ENCODE data around the gene ANO2. TPM values are rescaled to one million over a fixed set of nuclear protein-coding genes. Genes with fewer than 3 reads are reported as not detected.

The ANO2 gene
- not detected for total RNA-seq

DNA sequence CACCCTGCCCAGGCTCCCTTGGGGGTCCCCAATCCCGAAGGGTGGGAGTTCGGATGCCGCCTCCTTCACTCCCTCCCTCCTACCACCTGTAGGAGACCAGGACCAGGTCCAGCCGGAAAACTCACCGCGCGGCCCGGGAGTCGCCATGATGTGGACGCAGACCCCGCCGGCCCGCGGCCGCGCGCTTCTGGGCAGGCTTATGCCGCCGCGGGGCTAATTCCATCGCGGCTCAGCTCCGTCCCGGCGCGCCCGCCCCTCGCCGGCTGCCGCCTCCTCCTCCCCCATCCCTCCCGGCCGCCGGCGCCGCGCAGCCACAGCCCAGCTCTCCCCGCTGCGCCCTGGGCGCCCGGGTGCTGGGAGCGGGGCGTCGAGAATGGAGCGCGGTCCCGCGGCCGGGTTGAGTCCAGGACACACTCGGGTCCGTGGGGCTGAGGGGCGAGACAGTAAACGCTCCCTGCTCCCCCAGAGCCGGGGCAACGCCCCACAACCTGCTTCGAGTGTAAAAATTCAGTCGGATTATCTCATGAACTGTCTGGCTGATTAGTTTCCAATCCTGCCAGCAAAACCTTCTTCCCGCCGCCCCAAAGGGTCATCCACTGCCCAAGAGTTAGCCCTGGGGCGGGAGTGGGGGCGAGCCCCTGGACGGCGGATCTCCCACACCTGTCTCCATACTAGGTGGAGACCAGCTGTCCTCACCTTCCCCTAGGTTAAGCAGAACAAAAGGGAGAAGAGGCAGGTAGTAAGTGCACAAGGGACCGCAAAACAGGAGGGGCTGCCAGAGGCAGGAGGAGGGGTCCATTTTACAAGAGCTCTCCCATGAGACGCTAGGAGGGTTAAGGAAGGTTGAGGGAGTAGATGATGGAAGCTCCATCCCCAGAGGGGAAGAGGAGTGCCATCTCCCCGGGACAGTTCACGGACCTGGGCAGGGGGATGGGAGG is at the start of gene ANO2:
Gene ANO2, minus strand, starts transcription at position 189 of the 938 bp plus-strand sequence. Its CDS starts 42 bp downstream, at position 147.
- peaks cover 4% of the 10 kb centered on the region for H3K4me1 Mint-ChIP-seq
- DNase-seq: peak; percentile 5
- peaks cover 76% of the 10 kb centered on the region for H3K27me3 Mint-ChIP-seq
- no peaks in the 10 kb centered on the region for H3K9me3 Mint-ChIP-seq
- H3K4me3 Mint-ChIP-seq: peak within 1 kb of the TSS; percentile 35
- no peaks in the 10 kb centered on the region for H3K36me3 Mint-ChIP-seq
- no peak within 1 kb of the TSS for H3K27ac Mint-ChIP-seq

DNA sequence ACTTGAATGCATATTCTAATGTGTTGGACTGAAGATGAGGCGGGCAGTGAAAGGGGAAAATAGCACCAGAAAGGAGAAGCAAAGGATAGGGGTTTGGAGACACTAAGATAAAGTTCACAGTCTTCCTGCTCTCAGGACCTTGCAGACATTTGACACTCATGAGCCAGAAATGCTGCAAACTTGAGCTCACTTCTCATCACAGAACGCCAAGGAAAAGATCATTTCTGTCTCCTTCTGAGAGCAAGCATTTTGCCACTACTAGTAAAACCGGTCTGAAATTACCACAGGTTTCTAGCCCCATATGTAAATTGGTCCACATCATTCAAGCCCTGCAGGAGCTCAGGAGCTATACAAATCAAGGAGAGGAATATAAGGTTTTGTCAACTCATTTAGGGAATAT is 44.6 kb upstream of the ANO2 start:
- H3K27me3 Mint-ChIP-seq: no peaks in the 10 kb centered on the region

DNA sequence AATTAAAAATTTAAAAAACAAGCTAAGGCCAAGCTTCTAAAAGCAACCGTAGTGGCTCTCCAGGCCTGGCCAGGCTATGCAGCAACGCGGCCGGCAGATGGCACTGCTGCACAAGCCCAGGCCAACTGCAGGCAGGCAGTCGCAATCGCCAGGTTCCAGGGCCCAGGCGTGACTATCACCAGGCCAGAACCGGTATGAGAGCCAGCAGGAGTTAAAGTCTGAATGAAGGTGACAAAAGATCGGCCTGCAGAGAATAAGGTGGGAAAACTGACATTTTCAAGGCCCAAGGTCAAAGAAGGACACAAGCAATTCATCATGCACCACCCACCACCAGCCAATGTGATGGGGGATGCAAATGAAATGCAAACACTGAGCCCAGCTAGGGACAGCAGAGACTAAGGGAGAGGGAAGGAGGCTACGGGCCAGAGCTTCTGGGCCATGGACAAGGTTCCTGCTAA is 43.6 kb upstream of the ANO2 start:
- Mint-ChIP-seq H3K4me1 (peaks cover 2% of the 10 kb centered on the region), H3K9me3 (no peaks in the 10 kb centered on the region), H3K27me3 (no peaks in the 10 kb centered on the region), H3K4me3 (no peak overlapping the region), H3K27ac (no peak overlapping the region), H3K36me3 (no peaks in the 10 kb centered on the region)
- DNase-seq: peak; percentile 77

More for the DNA sequence above, 44.6 kb upstream of the ANO2 start:
- H3K9me3 Mint-ChIP-seq: no peaks in the 10 kb centered on the region
- no peaks in the 10 kb centered on the region for H3K36me3 Mint-ChIP-seq
- DNase-seq: no peak
- peaks cover 2% of the 10 kb centered on the region for H3K4me1 Mint-ChIP-seq
- no peak overlapping the region for H3K27ac Mint-ChIP-seq
- no peak overlapping the region for H3K4me3 Mint-ChIP-seq

DNA sequence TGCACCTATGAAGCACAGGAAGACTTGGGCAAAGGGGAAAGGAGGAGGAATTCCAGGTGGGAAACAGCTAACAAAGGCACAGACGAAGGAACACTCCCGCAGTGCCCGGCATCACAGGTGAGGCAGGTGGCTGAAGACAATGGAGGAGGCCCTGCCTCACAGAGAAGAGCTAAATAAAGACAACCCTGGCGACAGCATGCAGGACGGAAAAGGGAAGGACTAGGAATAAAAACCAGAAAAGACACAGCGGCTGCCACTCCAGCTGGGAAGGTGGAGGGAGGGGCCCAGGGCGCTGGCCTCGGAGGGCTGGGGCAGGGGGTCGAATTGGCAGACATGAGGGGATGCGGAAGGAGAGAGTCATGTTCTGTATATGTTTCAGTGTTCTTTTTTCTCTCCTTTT is 43.0 kb upstream of the ANO2 start:
- H3K4me1 Mint-ChIP-seq: peaks cover 2% of the 10 kb centered on the region
- H3K36me3 Mint-ChIP-seq: no peaks in the 10 kb centered on the region
- DNase-seq: no peak
- no peaks in the 10 kb centered on the region for H3K9me3 Mint-ChIP-seq
- no peaks in the 10 kb centered on the region for H3K27me3 Mint-ChIP-seq
- no peak overlapping the region for H3K27ac Mint-ChIP-seq
- no peak overlapping the region for H3K4me3 Mint-ChIP-seq

DNA sequence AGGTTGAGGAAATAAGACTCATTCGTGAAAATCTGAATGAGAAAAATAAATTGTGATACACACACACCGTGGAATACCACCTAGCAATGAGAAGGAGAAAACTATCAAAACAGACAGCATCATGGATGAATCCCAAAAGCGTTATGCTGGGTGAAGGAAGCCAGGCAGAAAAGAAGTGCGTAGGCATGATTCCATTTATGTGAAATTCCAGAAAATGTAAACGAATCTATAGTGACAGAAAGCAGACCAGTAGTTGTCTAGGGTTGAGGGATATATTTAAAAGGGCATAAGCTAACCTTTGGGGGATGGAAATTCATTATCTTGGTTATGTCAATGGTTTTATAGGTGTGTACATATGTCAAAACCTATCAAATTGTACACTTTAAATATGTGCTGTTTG is 42.5 kb upstream of the ANO2 start:
- Mint-ChIP-seq H3K27me3 (no peaks in the 10 kb centered on the region), H3K27ac (no peak overlapping the region), H3K4me1 (peaks cover 2% of the 10 kb centered on the region), H3K9me3 (no peaks in the 10 kb centered on the region), H3K36me3 (no peaks in the 10 kb centered on the region), H3K4me3 (no peak overlapping the region)
- no peak for DNase-seq

DNA sequence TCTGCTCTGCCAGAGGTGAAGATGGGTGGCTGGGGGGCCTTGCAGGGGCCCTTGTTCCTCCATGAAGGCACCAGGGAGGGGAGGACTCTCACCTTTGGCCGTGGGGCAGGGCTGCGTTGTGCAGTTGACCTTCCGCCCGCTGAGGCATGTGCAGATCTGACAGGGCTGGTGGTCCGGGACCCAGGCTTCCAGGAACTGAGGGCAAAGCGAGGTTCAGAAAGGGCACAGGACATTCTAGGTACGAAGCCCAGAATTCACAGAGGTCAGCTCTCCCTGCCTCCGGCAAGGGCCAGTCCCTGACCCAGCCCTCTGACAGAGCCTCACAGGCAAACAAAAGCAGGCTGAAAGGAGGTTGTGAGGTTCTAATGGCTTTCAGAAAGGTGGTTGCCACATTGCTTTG is 40.4 kb upstream of the ANO2 start:
- Mint-ChIP-seq H3K36me3 (no peaks in the 10 kb centered on the region), H3K4me3 (no peak overlapping the region), H3K27ac (no peak overlapping the region), H3K27me3 (no peaks in the 10 kb centered on the region), H3K9me3 (no peaks in the 10 kb centered on the region), H3K4me1 (peaks cover 2% of the 10 kb centered on the region)
- no peak for DNase-seq

DNA sequence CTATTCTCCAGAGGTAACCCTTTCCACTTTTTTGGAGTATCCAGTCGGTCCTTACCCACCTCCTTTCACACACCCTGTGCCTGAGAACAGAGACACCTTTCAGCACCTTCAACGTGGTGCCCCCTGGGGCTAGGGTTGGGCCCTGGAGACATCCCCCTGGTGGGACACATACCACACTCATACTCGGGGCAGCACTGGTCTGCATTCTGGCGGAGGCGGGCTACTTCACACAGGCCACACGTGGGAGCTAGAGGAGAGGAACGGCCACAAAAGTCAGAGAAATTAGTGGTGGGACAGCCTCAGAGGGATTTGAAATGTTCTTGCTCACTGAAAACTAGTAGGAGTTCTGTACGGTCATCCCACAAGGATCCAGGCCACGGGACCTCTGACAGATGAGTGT is 39.8 kb upstream of the ANO2 start:
- H3K4me1 Mint-ChIP-seq: peaks cover 2% of the 10 kb centered on the region
- H3K27me3 Mint-ChIP-seq: no peaks in the 10 kb centered on the region
- DNase-seq: no peak
- no peak overlapping the region for H3K27ac Mint-ChIP-seq
- no peak overlapping the region for H3K4me3 Mint-ChIP-seq
- H3K36me3 Mint-ChIP-seq: no peaks in the 10 kb centered on the region
- H3K9me3 Mint-ChIP-seq: peaks cover under 1% of the 10 kb centered on the region

DNA sequence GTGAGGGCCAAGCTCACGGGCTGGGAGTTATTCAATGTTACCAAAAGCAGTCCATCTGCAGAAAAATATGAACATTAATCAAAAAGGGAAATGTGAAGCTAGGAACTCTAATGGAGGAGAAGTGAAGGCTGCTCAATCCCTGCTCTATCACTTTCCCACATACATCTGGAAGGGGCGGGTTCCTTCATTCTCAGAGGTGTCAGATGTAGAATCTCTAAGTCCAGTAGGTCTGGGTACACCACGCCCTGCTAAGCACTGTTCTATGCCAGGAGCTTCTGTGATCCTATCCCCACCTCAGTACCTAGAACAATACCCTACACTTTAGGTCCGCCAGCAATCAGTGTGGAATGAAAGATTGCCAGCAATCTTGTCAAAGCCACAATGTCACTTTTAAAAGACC is 37.0 kb upstream of the ANO2 start:
- Mint-ChIP-seq H3K4me1 (no peaks in the 10 kb centered on the region), H3K27ac (no peak overlapping the region), H3K9me3 (peaks cover 2% of the 10 kb centered on the region), H3K27me3 (peaks cover 1% of the 10 kb centered on the region), H3K36me3 (no peaks in the 10 kb centered on the region), H3K4me3 (no peak overlapping the region)
- no peak for DNase-seq

DNA sequence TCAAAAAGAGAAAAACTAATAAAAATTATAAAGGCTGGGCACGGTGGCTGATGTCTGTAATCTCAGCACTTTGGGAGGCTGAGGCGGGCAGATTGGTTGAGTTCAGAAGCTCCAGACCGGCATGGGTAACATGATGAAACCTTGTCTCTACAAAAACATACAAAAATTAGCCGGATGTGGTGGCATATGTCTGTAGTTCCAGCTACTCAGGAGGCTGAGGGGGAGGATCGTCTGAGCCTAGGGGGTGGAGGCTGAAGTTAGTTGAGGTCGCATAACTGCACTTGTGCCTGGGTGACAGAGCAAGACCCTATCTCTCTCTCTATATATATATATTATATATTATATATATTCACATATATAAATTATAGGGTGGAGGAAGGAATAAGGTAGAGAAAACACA is 32.5 kb upstream of the ANO2 start:
- Mint-ChIP-seq H3K36me3 (no peaks in the 10 kb centered on the region), H3K27ac (no peak overlapping the region), H3K4me1 (no peaks in the 10 kb centered on the region), H3K9me3 (peaks cover 2% of the 10 kb centered on the region), H3K27me3 (peaks cover 9% of the 10 kb centered on the region), H3K4me3 (no peak overlapping the region)
- DNase-seq: no peak

DNA sequence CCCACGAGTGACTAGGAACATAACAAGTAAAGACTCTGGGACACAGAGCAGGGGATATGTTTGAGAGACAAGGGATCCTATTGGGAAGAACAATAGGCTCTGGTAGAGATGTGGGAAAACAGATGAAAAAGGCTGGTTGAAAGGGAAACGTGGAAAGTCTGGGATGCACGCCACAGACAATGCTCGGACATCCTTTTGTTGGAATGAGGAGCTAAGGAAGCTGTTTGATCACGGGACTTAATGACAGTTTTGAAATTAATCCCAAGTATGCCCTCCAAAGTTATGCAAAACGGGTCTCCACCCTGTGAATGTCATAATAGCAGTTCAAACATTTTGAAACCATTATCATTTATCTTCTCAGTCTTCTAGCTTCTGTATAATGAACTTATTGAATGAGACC is 31.7 kb upstream of the ANO2 start:
- Mint-ChIP-seq H3K27me3 (peaks cover 9% of the 10 kb centered on the region), H3K27ac (no peak overlapping the region), H3K4me1 (no peaks in the 10 kb centered on the region), H3K36me3 (no peaks in the 10 kb centered on the region), H3K4me3 (no peak overlapping the region), H3K9me3 (peaks cover 2% of the 10 kb centered on the region)
- DNase-seq: no peak

DNA sequence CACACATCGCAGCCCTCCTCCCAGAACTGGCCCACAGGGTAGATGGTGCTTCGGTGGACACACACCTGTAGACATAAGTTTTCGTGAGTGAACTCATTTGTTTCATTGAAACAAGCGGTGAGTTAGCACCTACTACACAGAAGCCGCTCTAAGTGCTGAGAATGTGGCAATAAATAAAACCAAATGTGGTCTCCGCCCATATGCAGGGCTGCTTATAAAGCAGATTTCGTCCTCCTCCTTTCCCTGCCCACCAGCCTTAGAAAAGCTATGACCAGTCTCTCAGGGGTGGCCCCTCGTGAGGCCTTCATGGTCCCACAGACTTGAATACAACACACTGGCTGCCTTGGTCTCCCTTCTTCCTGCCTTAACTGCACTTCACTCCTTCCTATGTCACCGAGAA is 31.1 kb upstream of the ANO2 start:
- no peaks in the 10 kb centered on the region for H3K4me1 Mint-ChIP-seq
- H3K27me3 Mint-ChIP-seq: peaks cover 9% of the 10 kb centered on the region
- no peak for DNase-seq
- no peak overlapping the region for H3K27ac Mint-ChIP-seq
- H3K36me3 Mint-ChIP-seq: no peaks in the 10 kb centered on the region
- no peak overlapping the region for H3K4me3 Mint-ChIP-seq
- H3K9me3 Mint-ChIP-seq: peaks cover 2% of the 10 kb centered on the region

DNA sequence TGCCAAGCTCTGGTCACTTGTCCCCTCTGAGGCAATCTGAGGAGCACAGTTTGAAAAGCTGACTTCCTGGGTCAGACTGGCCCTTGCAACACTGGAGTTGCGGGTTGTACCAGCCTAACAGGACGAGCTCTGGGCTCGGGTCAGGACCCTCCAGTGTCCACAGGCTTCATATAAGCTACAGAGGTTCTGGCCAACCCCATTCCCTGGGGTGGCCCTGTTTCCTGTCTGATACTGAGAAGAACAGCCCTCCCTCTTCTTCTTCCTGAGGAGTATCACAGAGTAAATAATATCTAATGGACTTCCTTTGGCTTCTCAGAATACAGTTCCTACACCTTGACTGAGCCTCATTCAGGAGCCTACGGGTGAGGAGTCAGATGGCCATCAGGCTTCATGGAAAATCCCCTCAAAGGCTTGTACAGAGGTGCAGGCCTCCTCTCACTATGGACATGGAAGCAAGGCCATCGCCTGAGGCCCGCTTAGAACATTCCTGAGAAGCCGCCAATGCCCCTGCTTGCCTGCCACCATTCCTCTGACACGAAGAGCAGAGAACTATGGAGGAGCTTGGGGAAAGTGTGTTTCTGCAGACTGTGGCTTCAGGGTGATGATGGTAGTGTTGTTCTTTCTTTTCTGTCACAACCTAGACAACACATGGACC is 28.5 kb upstream of the ANO2 start:
- H3K9me3 Mint-ChIP-seq: no peaks in the 10 kb centered on the region
- no peaks in the 10 kb centered on the region for H3K4me1 Mint-ChIP-seq
- H3K4me3 Mint-ChIP-seq: no peak overlapping the region
- no peaks in the 10 kb centered on the region for H3K36me3 Mint-ChIP-seq
- no peak overlapping the region for H3K27ac Mint-ChIP-seq
- DNase-seq: no peak
- peaks cover 9% of the 10 kb centered on the region for H3K27me3 Mint-ChIP-seq

DNA sequence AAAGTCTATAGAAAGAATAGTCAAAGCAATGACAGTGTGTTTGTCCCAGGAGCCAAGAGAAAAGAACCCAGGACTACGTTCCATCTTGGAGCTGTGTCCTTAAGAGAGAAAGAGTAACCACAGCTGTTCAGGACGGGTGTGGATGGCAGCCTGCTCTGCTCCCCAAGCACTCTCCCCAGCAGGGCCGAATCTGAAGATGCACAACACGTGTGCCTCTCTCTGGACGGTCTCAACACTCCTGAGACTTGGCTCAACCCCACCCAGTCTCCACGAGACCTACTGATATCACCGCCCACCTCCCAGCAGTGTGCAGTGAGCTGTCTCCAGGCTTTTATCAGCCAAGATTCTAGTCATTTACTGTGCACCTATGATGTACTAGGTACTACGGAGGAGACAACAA is 27.3 kb upstream of the ANO2 start:
- Mint-ChIP-seq H3K4me3 (no peak overlapping the region), H3K27ac (no peak overlapping the region), H3K4me1 (no peaks in the 10 kb centered on the region), H3K9me3 (no peaks in the 10 kb centered on the region), H3K36me3 (no peaks in the 10 kb centered on the region), H3K27me3 (peaks cover 9% of the 10 kb centered on the region)
- no peak for DNase-seq

DNA sequence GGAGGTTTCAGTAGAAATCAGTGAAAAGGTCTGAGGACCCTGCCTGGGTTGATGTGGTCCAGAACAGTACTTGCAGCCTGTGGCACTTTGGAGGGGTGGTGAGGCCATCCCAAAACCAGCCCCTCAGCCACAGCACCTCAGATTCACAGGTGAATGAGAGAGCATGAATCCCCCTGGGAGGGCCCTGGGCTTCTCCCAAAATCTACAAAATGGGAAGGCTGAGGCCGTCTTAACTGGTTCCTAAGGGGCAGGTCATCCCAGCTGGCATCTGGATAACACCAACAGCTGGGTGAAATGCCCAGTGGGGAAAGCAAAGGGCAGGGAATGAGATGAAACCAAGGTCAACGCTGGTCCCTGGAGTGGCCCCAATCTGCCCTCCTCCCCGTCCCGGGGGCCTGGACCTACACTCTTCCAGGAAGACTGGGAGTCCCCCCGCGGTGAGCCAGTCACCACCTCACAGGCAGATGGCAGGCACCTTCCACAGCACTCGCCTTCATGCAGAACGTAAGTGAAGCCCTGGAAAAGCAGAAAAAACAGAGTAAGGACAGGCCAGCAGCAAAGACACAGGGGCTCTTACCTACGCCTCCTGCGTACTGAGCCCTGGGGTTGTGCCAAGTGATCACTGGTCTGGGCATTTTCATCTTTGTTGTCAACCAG is 26.3 kb upstream of the ANO2 start:
- H3K4me3 Mint-ChIP-seq: no peak overlapping the region
- DNase-seq: no peak
- H3K4me1 Mint-ChIP-seq: no peaks in the 10 kb centered on the region
- H3K9me3 Mint-ChIP-seq: no peaks in the 10 kb centered on the region
- no peaks in the 10 kb centered on the region for H3K36me3 Mint-ChIP-seq
- H3K27ac Mint-ChIP-seq: no peak overlapping the region
- no peaks in the 10 kb centered on the region for H3K27me3 Mint-ChIP-seq

DNA sequence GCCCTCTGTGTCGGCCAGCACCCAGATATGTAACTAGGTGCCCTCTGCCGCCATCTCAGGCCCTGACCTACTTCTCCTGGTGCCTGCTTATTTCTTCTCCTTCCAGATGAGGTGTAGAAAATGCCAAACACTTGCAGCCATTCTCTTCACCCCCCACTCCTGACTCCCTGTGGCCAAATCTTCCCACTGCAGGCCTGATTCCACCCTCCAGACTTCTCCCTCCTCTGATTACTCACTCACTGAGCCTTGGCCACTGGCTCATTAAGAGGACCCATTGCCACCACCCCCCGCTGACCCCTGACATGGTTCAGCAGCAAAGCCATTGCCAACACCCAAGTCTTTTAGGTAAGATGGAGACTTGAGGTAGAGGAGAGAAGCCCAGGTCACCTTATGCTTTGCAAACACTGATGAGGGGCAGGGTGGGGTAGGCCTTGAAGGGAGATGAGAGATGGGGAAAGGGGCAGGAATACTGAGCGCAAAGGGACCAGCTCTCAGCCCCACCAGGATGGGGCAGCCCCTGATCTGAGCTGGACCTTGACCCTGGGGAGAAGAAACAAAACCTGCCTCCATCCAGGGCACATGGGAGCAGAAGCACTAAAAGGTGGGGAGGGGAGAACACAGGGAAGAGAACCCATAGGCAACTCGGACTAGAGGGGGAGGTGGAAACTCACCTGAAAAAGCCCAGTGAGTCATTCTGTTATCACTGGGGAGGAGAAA is 25.1 kb upstream of the ANO2 start:
- Mint-ChIP-seq H3K27me3 (no peaks in the 10 kb centered on the region), H3K4me3 (no peak overlapping the region), H3K4me1 (no peaks in the 10 kb centered on the region), H3K27ac (no peak overlapping the region), H3K36me3 (no peaks in the 10 kb centered on the region), H3K9me3 (no peaks in the 10 kb centered on the region)
- DNase-seq: no peak

Data from activated naive CD8-positive, alpha-beta T cell treated with anti-CD3 and anti-CD28 coated beads for 36 hours (primary cell).